K562 (cell line): ENCODE measurements around the gene CTDSPL. TPM values are rescaled to one million over a fixed set of nuclear protein-coding genes. Genes with fewer than 3 reads are reported as not detected.
A peak's percentile ranks its signal among the peaks of the same experiment; 100 is the strongest.

Experiments
- CREM ChIP-seq: IDR thresholded peaks from 2 replicates; pipeline ENCODE4 v1.6.1; 2014; ENCODE audit warnings: antibody characterized with exemption, low read depth
- E2F5 ChIP-seq: sonication (generic); formaldehyde crosslinking; IDR thresholded peaks from 2 replicates; pipeline ENCODE4 v1.8.0; 2022; ENCODE audit warnings: mild to moderate bottlenecking, missing genetic modification reagents
- NFIC ChIP-seq: fragments of 450-650 bp; IDR thresholded peaks from 2 replicates; pipeline ENCODE4 v1.6.1; 2017; ENCODE audit warnings: mild to moderate bottlenecking, inconsistent platforms
- NFYB ChIP-seq: IDR thresholded peaks from 2 replicates; pipeline ENCODE4 v1.6.1; 2011; ENCODE audit warnings: mild to moderate bottlenecking, moderate library complexity; ENCODE audit not compliant: insufficient read length; ENCODE audit errors: extremely low read depth
- SP2 ChIP-seq: IDR thresholded peaks from 2 replicates; pipeline ENCODE4 v1.6.1; 2011; ENCODE audit warnings: mild to moderate bottlenecking, low read depth, low read length, moderate library complexity; ENCODE audit not compliant: poor library complexity, severe bottlenecking; ENCODE audit errors: extremely low read depth
- ZBED1 ChIP-seq: IDR thresholded peaks from 2 replicates; pipeline ENCODE4 v1.6.1; 2014
- ZBTB33 ChIP-seq: sonication (generic); formaldehyde crosslinking; IDR thresholded peaks from 2 replicates; pipeline ENCODE4 v1.8.1; 2023; ENCODE audit warnings: mild to moderate bottlenecking, missing genetic modification reagents
- ZNF324 ChIP-seq: fragments of 250-450 bp; sonication (Bioruptor Pico); IDR thresholded peaks from 2 replicates; pipeline ENCODE4 v1.4.0; 2020; ENCODE audit warnings: mild to moderate bottlenecking
- ZNF785 ChIP-seq: fragments of 250-450 bp; sonication (Bioruptor Pico); IDR thresholded peaks from 2 replicates; pipeline ENCODE4 v1.4.0; 2020; ENCODE audit warnings: mild to moderate bottlenecking
- ZSCAN32 ChIP-seq: fragments of 450-650 bp; formaldehyde crosslinking; IDR thresholded peaks from 2 replicates; pipeline ENCODE4 v1.4.0; 2020; ENCODE audit warnings: mild to moderate bottlenecking, moderate library complexity
- polyA plus RNA-seq, 8 experiments: library from polyadenylated mRNA; depleted of rRNA in 4 of 8; stranded (reverse) in 5 of 8; unstranded in 3 of 8; fragments of >200 nt; fragmentation: Nextera tagmentation in 2 of 8; fragmentation: Illumina TruSeq in 1 of 8; extraction: Ambion mirVana in 2 of 8; extraction: Trizol in 1 of 8; gene quantifications; 2 replicates each; pipeline versions ENCODE4 v1.2.1 to v1.2.3, GENCODE V29; 2011 to 2014; ENCODE audit warnings: inconsistent platforms in 1 of 8, missing spikeins in 1 of 8
- total RNA-seq, 7 experiments: library from RNA; depleted of rRNA in 6 of 7; stranded (reverse); fragments of >200 nt in 6 of 7; fragmentation: Illumina TruSeq in 2 of 7; extraction: Trizol in 2 of 7; gene quantifications; 2 replicates each; pipeline versions ENCODE4 v1.2.1 to v1.2.3, GENCODE V29; 2011 to 2021; ENCODE audit warnings: low replicate concordance in 1 of 7

The CTDSPL gene
- total and polyA plus RNA-seq, 9 of the 15 experiments (the other 6 are each of a cell fraction or from before 2014, with no cell fraction given), result 5.1 to 19.3 (median 11.3) TPM

GRCh38 chr3:37819591-37819990 lies 42.1 kb upstream of the CTDSPL start (continued):
- TF ChIP-seq ZNF324 (CRISPR knock-in tag) (no peak), ZSCAN32 (CRISPR knock-in tag) (no peak), NFYB (no peak), ZBED1 (no peak), ZBTB33 (CRISPR knock-in tag) (no peak), E2F5 (CRISPR knock-in tag) (no peak), NFIC (0 out of 2 replicates have a peak, but pooled peaks have one; percentile 26), CREM (no peak), SP2 (no peak), ZNF785 (no peak)
